ENCODE measurements around the gene SRSF12.

The SRSF12 gene

DNA sequence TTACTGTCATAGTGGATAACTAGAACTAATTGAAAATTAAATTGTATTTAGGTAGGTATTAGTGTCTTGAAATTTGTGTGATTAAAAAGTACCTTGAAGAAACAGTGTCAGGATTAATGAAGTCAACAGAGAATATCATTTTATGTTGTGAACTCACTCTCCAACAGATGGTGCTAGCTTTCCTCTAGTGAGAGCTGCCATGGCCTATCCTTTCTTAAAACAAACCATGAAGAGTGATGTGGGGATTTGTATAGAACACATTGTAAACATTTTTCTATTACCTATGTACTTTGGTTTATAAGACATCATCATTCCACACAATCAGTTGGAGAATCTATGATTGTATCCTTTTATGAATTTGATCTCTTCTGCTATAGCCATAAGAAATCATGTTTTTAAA lies 4.8 kb upstream of the SRSF12 start:
- TF ChIP-seq, protein P1, sequence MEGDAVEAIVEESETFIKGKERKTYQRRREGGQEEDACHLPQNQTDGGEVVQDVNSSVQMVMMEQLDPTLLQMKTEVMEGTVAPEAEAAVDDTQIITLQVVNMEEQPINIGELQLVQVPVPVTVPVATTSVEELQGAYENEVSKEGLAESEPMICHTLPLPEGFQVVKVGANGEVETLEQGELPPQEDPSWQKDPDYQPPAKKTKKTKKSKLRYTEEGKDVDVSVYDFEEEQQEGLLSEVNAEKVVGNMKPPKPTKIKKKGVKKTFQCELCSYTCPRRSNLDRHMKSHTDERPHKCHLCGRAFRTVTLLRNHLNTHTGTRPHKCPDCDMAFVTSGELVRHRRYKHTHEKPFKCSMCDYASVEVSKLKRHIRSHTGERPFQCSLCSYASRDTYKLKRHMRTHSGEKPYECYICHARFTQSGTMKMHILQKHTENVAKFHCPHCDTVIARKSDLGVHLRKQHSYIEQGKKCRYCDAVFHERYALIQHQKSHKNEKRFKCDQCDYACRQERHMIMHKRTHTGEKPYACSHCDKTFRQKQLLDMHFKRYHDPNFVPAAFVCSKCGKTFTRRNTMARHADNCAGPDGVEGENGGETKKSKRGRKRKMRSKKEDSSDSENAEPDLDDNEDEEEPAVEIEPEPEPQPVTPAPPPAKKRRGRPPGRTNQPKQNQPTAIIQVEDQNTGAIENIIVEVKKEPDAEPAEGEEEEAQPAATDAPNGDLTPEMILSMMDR (IDR thresholded peaks at IDR 0.05; ENCODE audit: control insufficient read depth, extremely low read depth, insufficient read depth): peak; percentile 54
- no peak overlapping the region for H3K4me3 ChIP-seq (ENCODE audit: low read depth, low read length)
- peak; percentile 19 for DNase-seq (ENCODE audit: low read depth)

DNA sequence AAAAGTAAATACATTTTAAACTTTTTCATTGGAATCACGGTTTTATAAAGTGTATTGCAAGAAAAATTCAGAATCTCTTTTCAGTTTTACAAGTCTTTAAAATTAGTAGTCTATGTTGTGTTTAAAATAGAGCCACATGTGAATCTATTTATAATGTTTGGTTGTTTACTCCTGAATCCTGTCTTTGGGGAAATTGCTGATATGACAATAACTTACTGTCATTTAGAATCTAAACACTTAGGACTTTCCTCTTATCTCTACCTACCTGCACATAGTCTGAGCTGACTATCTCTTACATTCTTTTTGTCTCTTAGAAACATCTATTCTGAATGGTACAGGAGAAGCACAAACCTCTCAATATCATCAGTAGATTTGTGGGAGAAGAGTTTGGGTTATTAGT lies 4.1 kb upstream of the SRSF12 start:
- TF ChIP-seq, protein P1 (IDR thresholded peaks at IDR 0.05; ENCODE audit: control insufficient read depth, extremely low read depth, insufficient read depth): no peak
- no peak overlapping the region for H3K4me3 ChIP-seq (ENCODE audit: low read depth, low read length)
- no peak for DNase-seq (ENCODE audit: low read depth)

DNA sequence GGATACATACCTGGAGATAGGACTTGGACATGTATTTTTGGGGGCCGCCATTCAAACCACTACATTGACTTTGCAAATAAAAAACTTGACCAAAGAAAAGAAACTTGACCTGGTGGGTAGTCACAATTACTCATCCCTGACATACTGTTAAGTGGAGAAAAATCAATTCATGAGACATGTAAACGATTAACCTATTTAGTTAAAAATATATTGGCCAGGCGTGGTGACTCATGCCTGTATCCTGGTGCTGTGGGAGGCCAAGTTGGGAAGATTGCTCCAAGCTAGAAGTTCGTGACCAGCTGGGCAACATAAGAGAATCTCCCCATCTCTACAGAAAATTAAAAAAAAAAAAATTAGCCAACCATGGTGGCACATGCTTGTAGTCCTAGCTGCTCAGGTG lies 2.5 kb upstream of the SRSF12 start:
- no peak for DNase-seq (ENCODE audit: low read depth)
- H3K4me3 ChIP-seq (ENCODE audit: low read depth, low read length): no peak overlapping the region
- TF ChIP-seq, protein P1 (IDR thresholded peaks at IDR 0.05; ENCODE audit: control insufficient read depth, extremely low read depth, insufficient read depth): no peak

DNA sequence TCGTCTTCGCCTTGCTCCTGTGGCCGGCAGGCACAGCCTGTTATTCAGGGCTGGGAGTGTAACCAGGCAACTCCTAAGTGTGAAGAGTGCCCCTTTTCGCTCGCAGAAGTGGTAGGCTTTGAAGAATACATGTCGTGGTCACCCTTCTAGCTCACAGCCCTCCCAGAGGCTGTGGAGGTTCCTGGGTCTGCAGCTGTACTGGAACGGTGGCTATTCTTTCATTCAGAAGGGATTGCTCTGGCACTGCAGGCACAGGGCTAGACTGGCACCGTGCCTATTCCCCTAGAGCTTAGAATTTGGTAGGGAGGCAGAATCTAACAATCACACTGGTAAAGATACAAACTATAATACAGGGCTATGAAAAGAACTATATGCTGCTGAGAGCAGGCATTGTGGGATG lies 1.1 kb upstream of the SRSF12 start:
- DNase-seq (ENCODE audit: low read depth): no peak
- TF ChIP-seq, protein P1 (IDR thresholded peaks at IDR 0.05; ENCODE audit: control insufficient read depth, extremely low read depth, insufficient read depth): no peak

GRCh38 chr6:89116702-89117101 lies 1.2 kb downstream of the SRSF12 start:
- H3K4me3 ChIP-seq (ENCODE audit: low read depth, low read length): no peak overlapping the region
- no peak for DNase-seq (ENCODE audit: low read depth)
- TF ChIP-seq, protein P1 (IDR thresholded peaks at IDR 0.05; ENCODE audit: control insufficient read depth, extremely low read depth, insufficient read depth): no peak

More for the DNA sequence above, 1.1 kb upstream of the SRSF12 start:
- no peak overlapping the region for H3K4me3 ChIP-seq (ENCODE audit: low read depth, low read length)

DNA sequence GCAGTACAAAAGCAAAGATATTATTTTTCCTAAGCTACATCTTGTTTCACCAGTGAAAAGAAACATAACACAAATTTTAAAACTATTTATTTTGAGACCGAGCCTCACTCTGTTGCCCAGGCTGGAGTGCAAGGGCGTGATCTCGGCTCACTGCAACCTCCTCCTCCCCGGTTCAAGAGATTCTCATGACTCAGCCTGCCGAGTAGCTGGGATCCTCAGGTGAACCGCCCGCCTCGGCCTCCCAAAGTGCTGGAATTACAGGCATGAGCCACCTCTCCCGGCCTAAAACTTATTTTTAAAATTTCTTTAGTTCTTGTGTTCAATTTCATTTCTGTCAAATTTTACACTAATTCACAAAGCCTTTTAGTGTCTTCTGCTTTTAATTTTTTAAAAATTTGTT lies 5.9 kb downstream of the SRSF12 start:
- no peak overlapping the region for H3K4me3 ChIP-seq (ENCODE audit: low read depth, low read length)
- TF ChIP-seq, protein P1 (IDR thresholded peaks at IDR 0.05; ENCODE audit: control insufficient read depth, extremely low read depth, insufficient read depth): no peak
- DNase-seq (ENCODE audit: low read depth): no peak

DNA sequence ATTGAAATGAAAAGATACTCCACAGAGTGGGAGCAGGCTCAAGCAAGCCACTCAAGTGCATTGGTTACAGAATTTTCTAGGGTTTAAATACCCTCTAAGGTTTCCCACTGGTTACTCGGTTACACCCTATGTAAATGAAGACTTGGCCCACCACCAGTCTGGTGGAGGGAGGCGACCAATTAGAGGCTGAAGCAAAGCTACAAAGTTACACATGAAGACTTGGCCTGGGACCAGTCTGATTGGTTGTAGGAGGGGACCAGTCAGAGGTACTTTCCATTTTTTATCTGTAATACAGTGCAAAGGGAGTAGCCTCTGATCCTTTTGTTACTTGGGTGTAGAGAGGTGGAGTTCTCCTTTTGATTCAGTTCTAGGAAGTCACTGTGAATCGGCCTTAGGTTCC lies 7.6 kb downstream of the SRSF12 start:
- TF ChIP-seq, protein P1 (IDR thresholded peaks at IDR 0.05; ENCODE audit: control insufficient read depth, extremely low read depth, insufficient read depth): no peak
- no peak for DNase-seq (ENCODE audit: low read depth)
- H3K4me3 ChIP-seq (ENCODE audit: low read depth, low read length): no peak overlapping the region
